ENCODE data around the gene FLYWCH1.
A peak's percentile ranks its signal among the peaks of the same experiment; 100 is the strongest.

Gene FLYWCH1

GRCh38 chr16:2970563-2970962 lies 58.8 kb downstream of the FLYWCH1 start:
- no peak for DNase-seq

GRCh38 chr16:2971134-2971984 lies 59.6 kb downstream of the FLYWCH1 start:
- DNase-seq = no peak

- no peak for DNase-seq
Observed at GRCh38 chr16:2971985-2972784, 60.5 kb downstream of the FLYWCH1 start.

- DNase-seq = no peak
Observed at GRCh38 chr16:2973093-2973492, 61.4 kb downstream of the FLYWCH1 start.

GRCh38 chr16:2973605-2974318 lies 62.0 kb downstream of the FLYWCH1 start:
- DNase-seq = no peak

- DNase-seq = no peak
Observed at GRCh38 chr16:2974319-2975056, 62.8 kb downstream of the FLYWCH1 start.

- no peak for DNase-seq
Observed at GRCh38 chr16:2975161-2975795, 63.5 kb downstream of the FLYWCH1 start.

- DNase-seq = no peak
Observed at GRCh38 chr16:2976201-2976600, 64.5 kb downstream of the FLYWCH1 start.

- DNase-seq = no peak
Observed at GRCh38 chr16:2976673-2977072, 64.9 kb downstream of the FLYWCH1 start.

- DNase-seq = no peak
Observed at GRCh38 chr16:2977440-2977839, 65.7 kb downstream of the FLYWCH1 start.

- DNase-seq = peak; percentile 59 to 79
Observed at GRCh38 chr16:2979669-2980226, 68.0 kb downstream of the FLYWCH1 start.

- peak; percentile 93 to 95 for DNase-seq
Observed at GRCh38 chr16:2980227-2981176, 68.8 kb downstream of the FLYWCH1 start, which contains the start of gene PKMYT1. Gene PKMYT1 (minus strand): TSS chr16:2980446. CDS start chr16:2979657, 789 bp downstream.

- DNase-seq = no peak
Observed at GRCh38 chr16:2981177-2981898, 69.6 kb downstream of the FLYWCH1 start.

GRCh38 chr16:2981899-2982250 lies 70.1 kb downstream of the FLYWCH1 start:
- DNase-seq = no peak

- no peak for DNase-seq
Observed at GRCh38 chr16:2982402-2982801, 70.7 kb downstream of the FLYWCH1 start.

- peak; percentile 74 to 78 for DNase-seq
Observed at GRCh38 chr16:2983706-2984136, 72.0 kb downstream of the FLYWCH1 start.

GRCh38 chr16:2985462-2985861 lies 73.7 kb downstream of the FLYWCH1 start:
- no peak for DNase-seq

GRCh38 chr16:2985893-2986355 lies 74.2 kb downstream of the FLYWCH1 start:
- DNase-seq = no peak

- no peak for DNase-seq
Observed at GRCh38 chr16:2986623-2987188, 75.0 kb downstream of the FLYWCH1 start.

Measured in inflammatory macrophage (primary cell).